K562 (cell line): ENCODE measurements around the gene DMXL1. TPM values are rescaled to one million over a fixed set of nuclear protein-coding genes. Genes with fewer than 3 reads are reported as not detected.
A peak's percentile ranks its signal among the peaks of the same experiment; 100 is the strongest.
"Not testable (repeated sequence)": the region's sequence is repeated elsewhere in the genome, so short reads cannot be mapped to it uniquely, and the experiment has no call there.

Experiments used
- ATAC-seq: fragments of 200-7000 bp; cut with Tn5 transposase; 3 replicates; pipeline ENCODE4 v1.9.1; 2020; ENCODE audit warnings: moderate library complexity
- BruUV-seq: library from RNA; stranded (reverse); fragments of 400-500 nt; replicated peaks from 2 replicates; lab custom pipeline; 2021; lab: Mats Ljungman, UMichigan
- CTCF ChIA-PET: fragments of 300-600 bp; formaldehyde crosslinking; extraction: SDS; loops from one replicate; lab custom pipeline; 2021; ENCODE audit warnings: low intra/inter-chr PET ratio; lab: Yijun Ruan, JAX
- POLR2A ChIA-PET: fragments of 300-600, 350-650 bp; sonication (Branson Sonifier 250); formaldehyde crosslinking; extraction: SDS; loops from one replicate; lab custom pipeline; 2021; ENCODE audit warnings: antibody characterized with exemption, inconsistent platforms; lab: Yijun Ruan, JAX
- DNase-seq, 4 experiments: peaks; one replicate each; pipeline versions ENCODE4 v3.0.0 to v3.0.0-alpha.2; 2011 to 2018; ENCODE audit warnings: low spot score in 3 of 4, mixed read lengths in 3 of 4; ENCODE audit errors: extremely low read depth in 1 of 4
- FAIRE-seq: peaks from 2 replicates; lab custom pipeline; 2011; peaks lifted over from hg19 to GRCh38; lab: Jason Lieb, UNC
- H2AFZ ChIP-seq: 2 replicates; pipeline ENCODE4 v1.6.0; 2011; ENCODE audit warnings: low read depth, low read length, control low read depth, inconsistent platforms
- H3K27ac ChIP-seq: fragments of 200-600 bp; 3 replicates; pipeline ENCODE4 v1.8.0; 2011; ENCODE audit warnings: low read depth, mild to moderate bottlenecking, control low read depth, inconsistent platforms, low read length, moderate library complexity, mixed read lengths; ENCODE audit errors: extremely low read depth
- H3K27me3 ChIP-seq, 2 experiments: fragments of 300-600 bp in 1 of 2; 2 replicates in 1 of 2; 3 replicates in 1 of 2; pipeline versions ENCODE4 v1.6.0 to v1.8.0; 2011; ENCODE audit warnings: inconsistent platforms in 2 of 2, low read length in 2 of 2, mild to moderate bottlenecking in 1 of 2, mixed read lengths in 1 of 2, moderate library complexity in 1 of 2; ENCODE audit not compliant: control insufficient read depth in 2 of 2, insufficient read depth in 2 of 2
- H3K36me3 ChIP-seq: fragments of 300-600 bp; 3 replicates; pipeline ENCODE4 v1.8.0; 2011; ENCODE audit warnings: mild to moderate bottlenecking, low read length, inconsistent platforms; ENCODE audit not compliant: control insufficient read depth, insufficient read depth
- H3K4me1 ChIP-seq, 2 experiments: fragments of 200-600 bp in 1 of 2; replicated peaks in 1 of 2; 2 replicates in 1 of 2; 3 replicates in 1 of 2; pipeline versions ENCODE4 v1.5.1 to v1.8.0; 2011; ENCODE audit warnings: inconsistent platforms in 2 of 2, low read length in 2 of 2, mild to moderate bottlenecking in 1 of 2, mixed read lengths in 1 of 2, moderate library complexity in 1 of 2; ENCODE audit not compliant: control insufficient read depth in 2 of 2, insufficient read depth in 2 of 2
- H3K4me2 ChIP-seq: 2 replicates; pipeline ENCODE4 v1.6.1; 2011; ENCODE audit warnings: low read length, control low read depth, inconsistent platforms, mixed read lengths; ENCODE audit not compliant: insufficient read depth
- H3K4me3 ChIP-seq: fragments of 200-600 bp; sonication (generic), shearing (Covaris generic); 2 replicates; pipeline ENCODE4 v1.5.1; 2016; ENCODE audit warnings: control low read depth, inconsistent platforms
- H3K79me2 ChIP-seq: fragments of 200-600 bp; 3 replicates; pipeline ENCODE4 v1.8.0; 2011; ENCODE audit warnings: low read length, inconsistent platforms; ENCODE audit not compliant: control insufficient read depth, insufficient read depth
- H3K9ac ChIP-seq, 2 experiments: 2 replicates each; pipeline versions ENCODE4 v1.6.0 to v1.6.1; 2011; ENCODE audit warnings: low read depth in 2 of 2, low read length in 2 of 2, control low read depth in 1 of 2, inconsistent platforms in 1 of 2, mild to moderate bottlenecking in 1 of 2, mixed read lengths in 1 of 2; ENCODE audit not compliant: insufficient read depth in 1 of 2
- H3K9me1 ChIP-seq: one replicate; pipeline ENCODE4 v1.6.0; 2011; ENCODE audit warnings: inconsistent platforms, mild to moderate bottlenecking, low read length, moderate library complexity; ENCODE audit not compliant: control insufficient read depth, insufficient read depth
- H3K9me3 ChIP-seq: replicated peaks from 2 replicates; pipeline ENCODE4 v1.5.1; 2011; ENCODE audit warnings: low read depth, low read length, inconsistent platforms; ENCODE audit not compliant: control insufficient read depth, insufficient read depth
- H4K20me1 ChIP-seq: replicated peaks from 2 replicates; pipeline ENCODE4 v1.6.1; 2011; ENCODE audit warnings: low read length, inconsistent platforms, mixed read lengths; ENCODE audit not compliant: control insufficient read depth, insufficient read depth
- ATF3 ChIP-seq, 2 experiments: fragments of 450-650 bp in 1 of 2; sonication (generic) in 1 of 2; formaldehyde crosslinking in 1 of 2; IDR thresholded peaks in 1 of 2; conservative IDR thresholded peaks in 1 of 2; 2 replicates each; pipeline versions ENCODE4 v1.6.1 to v1.8.1; 2016 to 2023; ENCODE audit warnings: mild to moderate bottlenecking in 2 of 2, moderate library complexity in 2 of 2, inconsistent platforms in 1 of 2, missing genetic modification reagents in 1 of 2
- CBFA2T3 ChIP-seq: fragments of 450-650 bp; IDR thresholded peaks from 2 replicates; pipeline ENCODE4 v1.6.1; 2017
- JUND ChIP-seq, 2 experiments: IDR thresholded peaks; 2 replicates in 1 of 2; 3 replicates in 1 of 2; pipeline ENCODE4 v1.6.1; 2011; ENCODE audit warnings: borderline replicate concordance in 2 of 2, low read depth in 2 of 2, low read length in 2 of 2, improper control_type of control experiment in 1 of 2, missing biosample characterization in 1 of 2, missing genetic modification characterization in 1 of 2, missing genetic modification reagents in 1 of 2
- SMARCE1 ChIP-seq: fragments of 450-650 bp; IDR thresholded peaks from 2 replicates; pipeline ENCODE4 v1.7.1; 2016; ENCODE audit warnings: mild to moderate bottlenecking
- SPI1 ChIP-seq: IDR thresholded peaks from 2 replicates; pipeline ENCODE4 v1.6.1; 2011; ENCODE audit warnings: low read depth, low read length, control low read depth, borderline replicate concordance
- TAF1 ChIP-seq: IDR thresholded peaks from 2 replicates; pipeline ENCODE4 v1.6.1; 2011; ENCODE audit warnings: mild to moderate bottlenecking, low read length, moderate library complexity; ENCODE audit not compliant: insufficient read depth, control insufficient read depth, severe bottlenecking; ENCODE audit errors: extremely low read depth
- WGBS: fragments of 100-300 bp; shearing (Covaris generic); methylation state at CpG from one replicate; pipeline ENCODE4 v1.1.6; 2016; ENCODE audit warnings: low coverage, mixed read lengths; ENCODE audit not compliant: insufficient coverage; ENCODE audit errors: missing lambda C conversion rate; 5-methylcytosine and 5-hydroxymethylcytosine counted together
- in situ Hi-C: fragments of 300-500 bp; cut with MboI; formaldehyde crosslinking; loops from 4 replicates; pipeline ENCODE4 v1.15.0; 2018; ENCODE audit warnings: inconsistent platforms, mixed read lengths
- intact Hi-C: fragments of 100-400 bp; cut with micrococcal nuclease; formaldehyde crosslinking; loops from 2 replicates; pipeline ENCODE4 v1.14.2; 2022
- polyA plus RNA-seq, 8 experiments: library from polyadenylated mRNA; depleted of rRNA in 4 of 8; stranded (reverse) in 5 of 8; unstranded in 3 of 8; fragments of >200 nt; fragmentation: Nextera tagmentation in 2 of 8; fragmentation: Illumina TruSeq in 1 of 8; extraction: Ambion mirVana in 2 of 8; extraction: Trizol in 1 of 8; gene quantifications; 2 replicates each; pipeline versions ENCODE4 v1.2.1 to v1.2.3, GENCODE V29; 2011 to 2014; ENCODE audit warnings: inconsistent platforms in 1 of 8, missing spikeins in 1 of 8
- total RNA-seq, 7 experiments: library from RNA; depleted of rRNA in 6 of 7; stranded (reverse); fragments of >200 nt in 6 of 7; fragmentation: Illumina TruSeq in 2 of 7; extraction: Trizol in 2 of 7; gene quantifications; 2 replicates each; pipeline versions ENCODE4 v1.2.1 to v1.2.3, GENCODE V29; 2011 to 2021; ENCODE audit warnings: low replicate concordance in 1 of 7

The DMXL1 gene
- total and polyA plus RNA-seq, 9 of the 15 experiments (the other 6 are each of a cell fraction or from before 2014, with no cell fraction given) = 8.3 to 40.3 (median 30.6) TPM

DNA sequence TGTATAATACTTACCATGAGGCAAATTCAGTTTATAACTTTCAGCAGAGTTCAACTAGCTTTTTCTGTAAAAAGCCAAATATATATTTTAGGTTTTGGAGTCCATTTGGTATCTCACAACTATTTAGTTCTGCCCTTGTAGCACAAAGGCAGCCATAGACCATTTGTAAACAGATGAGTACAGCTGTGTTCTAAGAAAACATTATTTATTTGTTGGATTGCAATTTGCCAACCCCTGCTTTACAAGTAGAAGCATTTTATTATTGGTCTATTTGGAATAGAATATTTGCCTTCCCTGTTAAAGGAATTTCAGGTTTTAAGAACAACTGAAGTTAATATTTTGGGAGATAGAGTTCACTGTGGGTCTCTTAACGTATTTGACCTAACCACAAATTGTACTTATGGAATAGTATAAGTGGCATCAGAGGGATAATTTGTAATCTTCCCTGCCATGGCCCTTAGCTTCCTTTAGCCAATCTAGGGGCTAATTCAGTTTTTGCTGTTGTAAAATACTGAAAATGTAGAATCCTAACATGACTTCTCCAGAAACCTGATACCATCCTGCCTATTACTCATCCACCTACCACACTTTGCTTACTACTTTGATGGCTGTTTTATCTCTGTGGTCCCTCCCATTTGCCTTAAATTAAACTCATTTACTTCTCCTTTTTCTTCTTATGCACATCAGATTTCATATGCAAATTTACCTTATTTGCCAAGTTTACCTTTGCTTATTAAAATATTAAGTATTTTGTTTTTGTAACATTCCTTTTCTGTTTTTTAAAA, 109.2 kb downstream of the DMXL1 start (continued):
- no peak for TF ChIP-seq TAF1
- TF ChIP-seq SMARCE1 = peak; percentile 41; the same call in 1 of the 2 replicates
- TF ChIP-seq JUND (IDR thresholded peaks at IDR 0.05; ENCODE audit: borderline replicate concordance, low read depth, low read length) = peak; percentile 54; the same call in 1 of the 2 replicates
- TF ChIP-seq JUND (tag; IDR thresholded peaks at IDR 0.05; ENCODE audit: borderline replicate concordance, low read depth, low read length) = peak; percentile 57; the same call in 1 of the 3 replicates
- TF ChIP-seq CBFA2T3 = no peak
- TF ChIP-seq SPI1 = no peak
- TF ChIP-seq ATF3 (IDR thresholded peaks at IDR 0.05) = peak; percentile 54
- no peak for TF ChIP-seq ATF3 (CRISPR knock-in tag; conservative IDR thresholded peaks at IDR 0.05)

GRCh38 chr5:119185512-119185911, 114.6 kb downstream of the DMXL1 start:
- in situ Hi-C loops = not testable (repeated sequence)

More at GRCh38 chr5:119185512-119185911, 114.6 kb downstream of the DMXL1 start:
- H3K4me1 ChIP-seq, CTCF ChIA-PET, BruUV-seq, H3K79me2 ChIP-seq, H4K20me1 ChIP-seq, H3K9me1 ChIP-seq, H3K9ac ChIP-seq, H3K9me3 ChIP-seq, ATAC-seq, H2AFZ ChIP-seq, POLR2A ChIA-PET, H3K4me2 ChIP-seq, H3K27ac ChIP-seq, DNase-seq, H3K27me3 ChIP-seq, intact Hi-C loops, FAIRE-seq, H3K4me3 ChIP-seq: not testable (repeated sequence)
- peaks cover 14% of the 10 kb centered on the region for H3K36me3 ChIP-seq
- WGBS = 14% methylated on average over 2 of the region's 2 CpGs
